ENCODE data around the gene AHNAK2.
"Not testable (repeated sequence)": the region's sequence is repeated elsewhere in the genome, so short reads cannot be mapped to it uniquely, and the experiment has no call there.

Gene AHNAK2

DNA sequence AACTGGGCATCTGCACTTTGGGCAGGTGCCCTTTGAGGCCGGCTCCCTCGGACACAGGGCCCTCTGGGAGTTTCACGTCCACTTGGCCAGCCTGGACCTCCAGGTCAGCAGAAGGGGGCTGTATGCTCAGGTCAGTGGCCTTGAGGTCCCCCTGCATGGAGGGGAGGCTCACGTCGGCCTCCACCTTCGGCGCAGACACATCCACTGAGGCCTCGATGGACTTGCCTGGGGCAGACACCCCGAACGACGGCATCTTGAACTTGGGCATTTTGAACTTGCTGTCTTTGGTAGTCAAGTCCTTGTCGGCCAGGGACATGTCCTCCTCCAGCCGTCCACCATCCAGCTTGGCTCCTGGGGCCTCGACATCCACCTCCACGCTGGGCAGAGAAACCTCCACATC is 27.5 kb downstream of the AHNAK2 start:
- not testable (repeated sequence) for FAIRE-seq

DNA sequence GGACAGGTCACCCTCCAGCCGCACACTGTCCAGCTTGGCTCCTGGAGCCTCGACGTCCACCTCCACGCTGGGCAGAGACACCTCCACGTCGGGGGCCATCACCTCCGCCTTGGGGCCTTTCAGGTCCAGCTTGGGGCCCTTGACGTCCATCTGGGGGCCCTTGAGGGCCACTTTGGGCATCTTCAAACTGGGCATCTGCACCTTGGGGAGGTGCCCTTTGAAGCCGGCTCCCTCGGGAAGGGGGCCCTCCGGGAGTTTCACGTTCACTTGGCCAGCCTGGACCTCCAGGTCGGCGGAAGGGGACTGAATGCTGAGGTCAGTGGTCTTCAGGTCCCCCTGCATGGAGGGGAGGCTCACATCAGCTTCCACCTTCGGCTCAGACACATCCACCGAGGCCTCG is 28.2 kb downstream of the AHNAK2 start:
- no peak for FAIRE-seq

GRCh38 chr14:104949406-104949955 is 28.7 kb downstream of the AHNAK2 start:
- FAIRE-seq = not testable (repeated sequence)

DNA sequence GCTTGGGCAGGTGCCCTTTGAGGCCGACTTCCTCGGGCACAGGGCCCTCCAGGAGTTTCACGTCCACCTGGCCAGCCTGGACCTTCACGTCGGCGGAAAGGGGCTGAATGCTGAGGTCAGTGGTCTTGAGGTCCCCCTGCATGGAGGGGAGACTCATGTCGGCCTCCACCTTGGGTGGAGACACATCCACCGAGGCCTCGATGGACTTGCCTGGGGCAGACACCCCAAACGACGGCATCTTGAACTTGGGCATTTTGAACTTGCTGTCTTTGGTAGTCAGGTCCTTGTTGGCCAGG is 29.5 kb downstream of the AHNAK2 start:
- no peak for FAIRE-seq

GRCh38 chr14:104947881-104948735 is 30.1 kb downstream of the AHNAK2 start:
- FAIRE-seq = not testable (repeated sequence)

GRCh38 chr14:104947201-104947600 is 31.0 kb downstream of the AHNAK2 start:
- not testable (repeated sequence) for FAIRE-seq

- FAIRE-seq = not testable (repeated sequence)
Measured at GRCh38 chr14:104945986-104946965, 31.9 kb downstream of the AHNAK2 start.

- FAIRE-seq = not testable (repeated sequence)
Measured at GRCh38 chr14:104945266-104945665, 32.9 kb downstream of the AHNAK2 start.

GRCh38 chr14:104944436-104945205 is 33.6 kb downstream of the AHNAK2 start:
- not testable (repeated sequence) for FAIRE-seq

GRCh38 chr14:104944016-104944308 is 34.2 kb downstream of the AHNAK2 start:
- FAIRE-seq = not testable (repeated sequence)

DNA sequence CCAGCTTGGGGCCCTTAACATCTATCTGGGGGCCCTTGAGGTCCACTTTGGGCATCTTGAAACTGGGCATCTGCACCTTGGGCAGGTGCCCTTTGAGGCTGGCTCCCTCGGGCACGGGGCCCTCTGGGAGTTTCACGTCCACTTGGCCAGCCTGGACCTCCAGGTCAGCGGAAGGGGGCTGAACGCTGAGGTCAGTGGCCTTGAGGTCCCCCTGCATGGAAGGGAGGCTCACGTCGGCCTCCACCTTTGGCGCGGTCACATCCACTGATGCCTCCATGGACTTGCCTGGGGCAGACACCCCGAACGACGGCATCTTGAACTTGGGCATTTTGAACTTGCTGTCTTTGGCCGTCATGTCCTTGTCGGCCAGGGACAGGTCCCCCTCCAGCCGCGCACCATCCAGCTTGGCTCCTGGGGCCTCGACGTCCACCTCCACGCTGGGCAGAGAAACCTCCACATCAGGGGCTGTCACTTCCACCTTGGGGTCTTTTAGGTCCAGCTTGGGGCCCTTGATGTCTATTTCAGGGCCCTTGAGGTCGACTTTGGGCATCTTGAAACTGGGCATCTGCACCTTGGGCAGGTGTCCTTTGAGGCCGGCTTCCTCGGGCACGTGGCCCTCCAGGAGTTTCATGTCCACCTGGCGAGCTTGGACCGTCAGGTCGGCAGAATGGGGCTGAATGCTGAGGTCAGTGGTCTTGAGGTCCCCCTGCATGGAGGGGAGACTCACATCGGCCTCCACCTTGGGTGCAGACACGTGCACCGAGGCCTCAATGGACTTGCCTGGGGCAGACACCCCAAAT is 34.8 kb downstream of the AHNAK2 start:
- not testable (repeated sequence) for FAIRE-seq

- FAIRE-seq = no peak
Measured at GRCh38 chr14:104942586-104942985, 35.6 kb downstream of the AHNAK2 start.

DNA sequence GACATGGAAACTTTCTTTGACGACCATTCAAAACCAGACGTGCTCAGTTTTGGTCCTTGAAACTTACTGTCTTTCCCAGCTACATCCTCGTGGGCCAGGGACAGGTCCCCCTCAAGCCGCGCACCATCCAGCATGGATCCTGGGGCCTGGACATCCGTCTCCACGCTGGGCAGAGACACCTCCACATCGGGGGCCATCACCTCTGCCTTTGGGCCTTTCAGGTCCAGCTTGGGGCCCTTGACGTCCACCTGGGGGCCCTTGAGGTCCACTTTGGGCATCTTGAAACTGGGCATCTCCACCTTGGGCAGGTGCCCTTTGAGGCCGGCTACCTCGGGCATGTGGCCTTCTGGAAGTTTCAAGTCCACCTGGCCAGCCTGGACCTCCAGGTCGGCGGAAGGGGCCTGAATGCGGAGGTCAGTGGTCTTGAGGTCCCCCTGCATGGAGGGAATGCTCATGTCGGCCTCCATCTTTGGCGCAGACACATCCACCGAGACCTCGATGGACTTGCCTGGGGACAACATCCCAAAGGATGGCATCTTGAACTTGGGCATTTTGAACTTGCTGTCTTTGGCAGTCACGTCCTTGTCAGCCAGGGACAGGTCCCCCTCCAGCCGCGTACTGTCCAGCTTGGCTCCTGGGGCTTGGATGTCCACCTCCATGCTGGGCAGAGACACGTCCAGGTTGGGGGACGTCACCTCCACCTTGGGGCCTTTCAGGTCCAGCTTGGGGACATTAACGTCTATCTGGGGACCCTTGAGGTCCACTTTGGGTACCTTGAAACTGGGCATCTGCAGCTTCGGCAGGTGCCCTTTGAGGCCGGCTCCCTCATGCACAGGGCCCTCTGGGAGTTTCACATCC is 36.4 kb downstream of the AHNAK2 start:
- FAIRE-seq = no peak

DNA sequence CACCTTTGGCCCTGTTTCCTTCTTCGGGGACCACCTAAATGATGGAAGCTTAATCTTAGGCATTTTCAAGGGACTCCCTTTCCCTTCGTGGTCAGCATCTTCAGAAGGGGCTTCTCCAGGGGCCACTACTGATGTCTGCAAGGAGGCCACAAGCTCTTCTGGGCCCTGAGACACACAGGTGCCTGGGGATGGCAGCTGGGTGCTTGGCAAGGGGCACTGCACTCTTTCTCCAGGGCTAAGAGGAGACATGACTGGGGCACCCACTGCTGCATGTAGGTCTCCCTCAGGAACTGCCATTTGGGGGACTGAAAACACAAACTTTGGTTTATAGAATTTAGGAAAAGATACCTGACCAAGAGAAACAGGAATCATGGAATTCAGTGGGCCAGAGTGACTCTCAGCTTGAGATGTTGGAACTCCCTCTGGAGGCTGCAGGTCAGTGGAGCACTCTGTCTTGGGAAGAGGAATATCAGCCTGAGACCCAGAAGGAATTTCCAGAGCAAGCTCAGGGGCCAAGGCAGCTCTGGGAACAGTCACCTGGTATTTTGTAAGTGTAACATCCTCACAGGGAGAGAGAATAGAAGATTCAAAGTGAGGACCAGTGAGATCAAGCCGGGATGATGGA is 37.5 kb downstream of the AHNAK2 start:
- no peak for FAIRE-seq

GRCh38 chr14:104939666-104940410 is 38.3 kb downstream of the AHNAK2 start:
- FAIRE-seq = no peak

- no peak for FAIRE-seq
Measured at GRCh38 chr14:104938960-104939359, 39.2 kb downstream of the AHNAK2 start.

DNA sequence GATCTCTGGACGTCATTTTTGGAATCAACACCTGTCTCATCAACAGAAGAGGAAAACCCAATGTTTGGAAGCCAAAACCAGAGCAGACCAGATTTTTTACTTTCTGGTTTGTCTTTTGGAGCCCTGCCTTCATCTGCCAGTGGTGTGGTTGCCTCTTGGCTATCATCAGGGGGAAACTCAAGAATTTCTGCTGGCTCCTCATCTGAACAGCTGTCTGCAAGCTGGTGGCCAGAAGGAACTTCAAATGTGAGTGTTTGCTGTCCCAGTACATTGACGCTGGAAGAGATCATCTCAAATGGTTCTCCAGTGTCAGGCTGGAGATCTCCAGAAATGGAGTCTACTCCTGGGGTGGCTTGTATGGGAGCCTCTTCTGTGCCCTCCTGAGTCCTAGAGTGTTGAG is 39.7 kb downstream of the AHNAK2 start:
- FAIRE-seq = no peak

DNA sequence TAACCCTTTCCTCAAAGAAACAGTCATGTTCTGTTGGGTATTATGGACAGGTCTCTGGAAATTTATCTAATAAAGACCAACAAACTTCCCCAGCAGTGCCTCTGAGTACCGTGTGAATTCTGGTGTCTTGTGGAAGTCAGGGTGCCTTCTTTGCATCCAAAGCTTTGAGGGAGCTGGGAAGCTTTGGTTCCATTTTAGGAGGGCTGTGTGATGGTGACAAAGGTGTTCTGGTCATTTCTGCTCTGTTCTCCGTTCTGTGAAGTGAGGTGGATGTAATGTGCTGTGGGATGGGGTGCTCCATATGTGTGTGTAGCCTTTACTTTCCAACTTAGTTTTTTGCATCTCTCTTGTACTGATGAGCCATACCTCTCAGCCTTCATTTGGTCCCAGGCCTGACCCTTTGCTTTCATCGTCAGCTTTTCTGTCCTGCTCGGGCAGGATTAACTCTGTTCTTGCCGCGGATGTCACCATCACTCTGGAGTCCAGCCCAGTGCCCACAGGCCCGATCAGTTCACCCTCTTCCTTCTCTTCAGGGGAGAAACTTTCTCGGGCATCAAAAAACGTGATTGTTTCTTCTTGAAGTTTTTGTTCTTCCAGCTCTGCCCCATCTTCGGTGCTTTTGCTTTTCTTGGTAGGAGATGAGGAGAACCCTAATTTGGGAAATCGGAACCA is 40.3 kb downstream of the AHNAK2 start:
- FAIRE-seq = no peak

DNA sequence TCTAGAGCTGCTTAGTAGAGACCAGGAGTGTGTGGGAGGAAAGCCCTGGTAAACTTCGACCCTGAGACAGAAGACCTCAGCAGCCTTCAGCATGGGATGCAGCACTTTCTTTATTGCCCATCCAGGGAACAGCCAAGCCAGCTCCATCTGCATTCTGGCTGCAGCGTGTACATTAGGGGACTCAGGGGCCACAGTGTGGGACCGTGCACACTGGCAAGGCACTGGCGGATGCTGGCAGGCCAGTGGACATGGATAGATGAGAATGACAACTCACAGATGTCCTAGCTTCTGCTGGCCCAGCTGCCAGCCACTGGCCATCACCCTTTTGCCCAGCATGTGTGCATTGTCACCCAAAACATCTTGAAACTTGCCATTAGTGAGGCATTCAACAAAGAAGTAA is 41.0 kb downstream of the AHNAK2 start:
- no peak for FAIRE-seq

Measured in colon (tissue), 2 donors.